HAP-1 (cell line): ENCODE results near the gene POLE3.

ENCODE experiments used
- DNase-seq, 2 experiments: peaks; one replicate each; pipeline ENCODE4 v3.0.0-alpha.2; 2016 to 2020; ENCODE audit warnings: low spot score in 2 of 2
- H3K27me3 ChIP-seq: fragments of 250-450 bp; sonication (Bioruptor Pico); 2 replicates; pipeline ENCODE4 v1.5.1; 2020; ENCODE audit warnings: low read depth, mild to moderate bottlenecking, moderate library complexity
- H3K36me3 ChIP-seq: fragments of 250-450 bp; sonication (Bioruptor Pico); replicated peaks from 2 replicates; pipeline ENCODE4 v1.5.1; 2020; ENCODE audit warnings: mild to moderate bottlenecking
- H3K4me1 ChIP-seq: fragments of 250-450 bp; sonication (Bioruptor Pico); 2 replicates; pipeline ENCODE4 v1.5.1; 2020; ENCODE audit warnings: mild to moderate bottlenecking
- H3K4me3 ChIP-seq: fragments of 250-450 bp; sonication (Bioruptor Pico); 2 replicates; pipeline ENCODE4 v1.5.1; 2020; ENCODE audit warnings: mild to moderate bottlenecking, moderate library complexity
- H3K9me3 ChIP-seq: fragments of 250-450 bp; sonication (Bioruptor Pico); 2 replicates; pipeline ENCODE4 v1.5.1; 2020; ENCODE audit warnings: mild to moderate bottlenecking, moderate library complexity
- in situ Hi-C: fragments of 300-500 bp; cut with MboI; formaldehyde crosslinking; loops from 3 replicates; pipeline ENCODE4 v1.14.3; 2020; ENCODE audit warnings: low sequenced_read_pairs, inconsistent platforms, mixed read lengths

Gene POLE3

DNA sequence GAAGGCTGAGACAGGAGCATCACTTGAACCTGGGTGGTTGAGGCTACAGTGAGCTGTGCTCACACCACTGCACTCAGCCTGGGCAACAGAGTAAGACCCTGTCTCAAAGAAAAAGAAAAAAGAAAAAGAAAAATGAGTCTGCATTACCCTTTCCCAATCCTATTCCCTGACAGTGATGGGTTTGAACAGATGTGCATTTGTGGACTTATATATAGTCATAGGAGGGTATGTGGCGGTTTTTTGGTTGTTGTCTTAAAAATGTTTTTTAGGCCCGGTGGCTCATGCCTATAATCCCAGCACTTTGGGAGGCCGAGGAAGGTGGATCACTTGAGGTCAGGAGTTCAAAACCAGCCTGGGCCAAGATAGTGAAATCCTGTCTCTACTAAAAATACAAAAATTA lies 47.1 kb downstream of the POLE3 start:
- H3K4me3 ChIP-seq: no peak overlapping the region
- no peak for DNase-seq
- H3K4me1 ChIP-seq: no peaks in the 10 kb centered on the region
- no peaks in the 10 kb centered on the region for H3K36me3 ChIP-seq
- no peaks in the 10 kb centered on the region for H3K27me3 ChIP-seq
- no peaks in the 10 kb centered on the region for H3K9me3 ChIP-seq
- in situ Hi-C loops: no loop called here

DNA sequence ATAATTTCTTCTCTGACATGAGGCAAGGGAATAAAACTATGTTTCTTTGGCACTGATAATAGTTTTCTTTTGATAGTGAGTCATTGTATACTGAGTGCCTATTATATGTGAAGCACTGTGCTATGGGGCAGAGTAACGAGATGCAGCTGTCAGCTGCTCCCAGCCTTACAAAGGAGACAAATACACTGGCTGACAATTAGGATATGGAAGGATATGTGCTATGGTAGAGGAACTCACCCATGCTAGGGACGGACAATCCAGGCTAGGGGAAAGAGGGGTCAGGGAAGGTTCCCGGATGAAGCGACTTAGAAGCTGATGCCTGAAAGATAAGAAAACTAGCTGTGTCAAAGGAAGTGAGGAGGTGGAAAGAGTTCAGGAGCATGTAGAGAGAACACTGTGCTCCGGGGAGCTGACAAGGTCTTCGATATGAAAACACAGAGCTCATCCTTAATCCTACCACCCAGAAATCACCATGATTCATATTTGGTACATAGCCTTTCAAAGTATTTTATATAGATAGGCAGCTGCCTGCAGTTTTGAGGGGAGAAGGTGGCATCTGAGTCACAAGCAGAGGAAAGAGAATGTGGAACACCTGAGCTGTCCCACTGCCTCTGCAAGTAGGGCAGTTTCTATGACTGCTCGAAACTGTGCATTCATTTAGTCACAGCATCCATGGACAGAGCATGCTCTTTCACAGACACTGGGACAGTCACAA lies 49.0 kb downstream of the POLE3 start:
- no peak for DNase-seq

DNA sequence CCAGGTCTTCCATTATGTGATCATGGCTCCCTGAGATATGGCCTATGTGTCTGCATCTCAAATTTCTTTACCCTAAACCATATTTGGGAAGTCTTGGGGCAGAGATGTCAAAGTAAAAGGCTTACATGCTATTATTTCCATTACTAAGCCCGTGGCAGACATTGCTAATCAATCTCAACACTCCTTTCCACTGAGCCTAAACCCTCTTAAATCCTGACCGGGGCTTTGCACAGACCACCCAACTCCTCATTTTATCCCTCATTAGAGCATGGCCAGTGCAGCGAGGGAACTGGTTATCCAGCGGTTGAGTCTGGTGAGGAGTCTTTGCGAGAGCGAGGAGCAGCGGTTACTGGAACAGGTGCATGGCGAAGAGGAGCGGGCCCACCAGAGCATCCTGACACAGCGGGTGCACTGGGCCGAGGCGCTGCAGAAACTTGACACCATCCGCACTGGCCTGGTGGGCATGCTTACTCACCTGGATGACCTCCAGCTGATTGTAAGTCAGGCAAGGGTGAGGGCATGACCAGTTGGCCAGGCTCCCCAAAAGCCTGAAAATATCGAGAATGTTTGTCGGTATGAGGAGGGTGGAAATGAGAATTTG lies 50.1 kb downstream of the POLE3 start:
- Histone ChIP-seq H3K36me3 (no peaks in the 10 kb centered on the region), H3K4me1 (no peaks in the 10 kb centered on the region), H3K4me3 (no peak overlapping the region), H3K27me3 (no peaks in the 10 kb centered on the region), H3K9me3 (no peaks in the 10 kb centered on the region)
- in situ Hi-C loops: no loop called here
- DNase-seq: no peak

More for the DNA sequence above, 49.0 kb downstream of the POLE3 start:
- no peaks in the 10 kb centered on the region for H3K27me3 ChIP-seq
- in situ Hi-C loops: no loop called here
- H3K4me1 ChIP-seq: no peaks in the 10 kb centered on the region
- no peak overlapping the region for H3K4me3 ChIP-seq
- no peaks in the 10 kb centered on the region for H3K9me3 ChIP-seq
- no peaks in the 10 kb centered on the region for H3K36me3 ChIP-seq

DNA sequence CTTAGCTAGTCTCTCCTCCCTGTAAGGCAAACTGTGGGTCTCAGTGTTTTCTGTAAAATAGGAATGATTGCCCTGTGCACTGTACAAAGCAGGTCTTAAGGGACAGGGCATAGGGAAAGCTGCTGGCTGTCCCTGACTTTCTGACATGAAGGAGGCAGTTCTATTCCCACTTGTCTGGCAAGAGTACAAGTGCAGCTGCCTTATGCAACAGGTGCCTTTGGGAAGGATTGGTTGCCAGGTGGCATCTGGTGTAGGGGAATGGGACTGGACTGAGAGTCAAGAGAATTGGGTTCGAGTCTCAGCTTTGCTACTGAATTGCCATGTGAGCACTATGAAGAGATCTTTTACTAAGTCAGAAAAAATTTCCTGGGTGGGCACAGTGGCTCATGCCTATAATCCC lies 51.1 kb downstream of the POLE3 start:
- Histone ChIP-seq H3K4me1 (no peaks in the 10 kb centered on the region), H3K9me3 (no peaks in the 10 kb centered on the region), H3K4me3 (no peak overlapping the region), H3K36me3 (no peaks in the 10 kb centered on the region), H3K27me3 (no peaks in the 10 kb centered on the region)
- DNase-seq: no peak
- in situ Hi-C loops: no loop called here
